GM12891 (cell line): ENCODE data around the gene ACYP2.

ENCODE experiments used
- POLR2A ChIP-seq: IDR thresholded peaks from 2 replicates; pipeline ENCODE4 v1.6.1; 2011; ENCODE audit warnings: low read depth, low read length, control low read depth
- POLR2AphosphoS5 ChIP-seq: IDR thresholded peaks from 2 replicates; pipeline ENCODE4 v1.6.1; 2011; ENCODE audit warnings: low read depth, low read length, control low read depth
- SPI1 ChIP-seq: IDR thresholded peaks from 2 replicates; pipeline ENCODE4 v1.6.1; 2011; ENCODE audit warnings: low read depth, low read length, control low read depth
- TAF1 ChIP-seq: IDR thresholded peaks from 2 replicates; pipeline ENCODE4 v1.6.1; 2011; ENCODE audit warnings: low read depth, low read length, control low read depth

DNA sequence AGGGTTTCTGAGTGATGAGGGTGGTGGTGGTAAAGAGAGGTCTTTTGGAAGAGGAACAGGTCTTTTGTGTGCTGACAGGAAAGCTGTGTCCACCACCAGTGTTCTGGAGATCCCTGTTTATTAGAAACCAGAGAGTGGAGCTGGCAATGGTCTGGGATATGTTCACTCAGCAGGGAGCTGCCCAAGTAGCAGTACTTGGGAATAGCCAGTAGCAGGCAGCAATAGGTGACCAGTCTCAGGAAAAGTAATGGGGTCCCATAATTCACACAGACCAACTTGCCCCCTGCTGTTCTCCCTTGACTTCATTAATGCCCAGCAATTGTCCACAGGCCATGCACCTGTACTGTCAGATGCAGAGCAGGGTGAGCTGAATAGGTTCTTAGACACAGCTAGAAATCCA, 138.8 kb downstream of the ACYP2 start:
- TF ChIP-seq TAF1 (no peak), POLR2A (no peak), POLR2AphosphoS5 (no peak), SPI1 (no peak)
